Rectal smooth muscle tissue (tissue), 1 donor: ENCODE data around the gene DHRS4L2.
"Not testable (repeated sequence)": the region's sequence is repeated elsewhere in the genome, so short reads cannot be mapped to it uniquely, and the experiment has no call there.

ENCODE experiments used
- H3K27ac ChIP-seq: one replicate; pipeline ENCODE4 v1.7.0; 2013; ENCODE audit warnings: low read depth, low read length, inconsistent platforms
- H3K27me3 ChIP-seq: one replicate; pipeline ENCODE4 v1.7.0; 2013; ENCODE audit warnings: low read length; ENCODE audit not compliant: control insufficient read depth, insufficient read depth
- H3K36me3 ChIP-seq: one replicate; pipeline ENCODE4 v1.7.0; 2013; ENCODE audit warnings: low read length; ENCODE audit not compliant: control insufficient read depth, insufficient read depth
- H3K4me1 ChIP-seq: one replicate; pipeline ENCODE4 v1.7.0; 2013; ENCODE audit warnings: low read length; ENCODE audit not compliant: control insufficient read depth, insufficient read depth
- H3K4me3 ChIP-seq: one replicate; pipeline ENCODE4 v1.7.0; 2013; ENCODE audit warnings: low read length
- H3K9ac ChIP-seq: one replicate; pipeline ENCODE4 v1.7.0; 2013; ENCODE audit warnings: low read length

Gene DHRS4L2

GRCh38 chr14:23988607-23989363, at the start of gene DHRS4L2:
Gene DHRS4L2 (plus strand): TSS chr14:23988929. CDS start chr14:23988948, 19 bp downstream.
- peak within 1 kb of the TSS; percentile 49 for H3K9ac ChIP-seq
- H3K27ac ChIP-seq: peak within 1 kb of the TSS; percentile 7

GRCh38 chr14:23939607-23940326, 49.0 kb upstream of the DHRS4L2 start:
- H3K4me1 ChIP-seq: no peaks in the 10 kb centered on the region

More at GRCh38 chr14:23988607-23989363, at the start of gene DHRS4L2:
- not testable (repeated sequence) for H3K4me1 ChIP-seq, H3K36me3 ChIP-seq, H3K27me3 ChIP-seq
- H3K4me3 ChIP-seq: peak within 1 kb of the TSS; percentile 74

GRCh38 chr14:23941230-23941629, 47.5 kb upstream of the DHRS4L2 start:
- Histone ChIP-seq H3K27ac (no peak overlapping the region), H3K4me3 (no peak overlapping the region), H3K36me3 (no peaks in the 10 kb centered on the region), H3K27me3 (no peaks in the 10 kb centered on the region), H3K4me1 (no peaks in the 10 kb centered on the region), H3K9ac (no peak overlapping the region)

More at GRCh38 chr14:23939607-23940326, 49.0 kb upstream of the DHRS4L2 start:
- Histone ChIP-seq H3K9ac (no peak overlapping the region), H3K27me3 (no peaks in the 10 kb centered on the region), H3K36me3 (no peaks in the 10 kb centered on the region), H3K4me3 (no peak overlapping the region), H3K27ac (no peak overlapping the region)

- Histone ChIP-seq H3K27ac (no peak overlapping the region), H3K4me1 (no peaks in the 10 kb centered on the region), H3K4me3 (no peak overlapping the region), H3K9ac (no peak overlapping the region), H3K27me3 (no peaks in the 10 kb centered on the region), H3K36me3 (no peaks in the 10 kb centered on the region)
Measured at GRCh38 chr14:23941669-23942068, 47.1 kb upstream of the DHRS4L2 start.

- H3K27ac ChIP-seq: no peak overlapping the region
- H3K27me3 ChIP-seq: no peaks in the 10 kb centered on the region
- no peak overlapping the region for H3K4me3 ChIP-seq
- no peaks in the 10 kb centered on the region for H3K4me1 ChIP-seq
- H3K36me3 ChIP-seq: no peaks in the 10 kb centered on the region
- no peak overlapping the region for H3K9ac ChIP-seq
Measured at GRCh38 chr14:23942587-23942986, 46.1 kb upstream of the DHRS4L2 start.

GRCh38 chr14:23949069-23949468, 39.7 kb upstream of the DHRS4L2 start:
- H3K9ac ChIP-seq, H3K36me3 ChIP-seq, H3K4me3 ChIP-seq, H3K4me1 ChIP-seq, H3K27ac ChIP-seq, H3K27me3 ChIP-seq: not testable (repeated sequence)

- Histone ChIP-seq H3K9ac (no peak overlapping the region), H3K27me3 (no peaks in the 10 kb centered on the region), H3K4me3 (no peak overlapping the region), H3K27ac (no peak overlapping the region), H3K36me3 (no peaks in the 10 kb centered on the region), H3K4me1 (peaks cover 2% of the 10 kb centered on the region)
Measured at GRCh38 chr14:23950411-23951135, 38.2 kb upstream of the DHRS4L2 start.

GRCh38 chr14:23951136-23951466, 37.6 kb upstream of the DHRS4L2 start:
- not testable (repeated sequence) for H3K27me3 ChIP-seq, H3K9ac ChIP-seq, H3K4me3 ChIP-seq, H3K36me3 ChIP-seq, H3K4me1 ChIP-seq, H3K27ac ChIP-seq

GRCh38 chr14:23951590-23952201, 37.0 kb upstream of the DHRS4L2 start:
- Histone ChIP-seq H3K27ac (no peak overlapping the region), H3K9ac (no peak overlapping the region), H3K36me3 (no peaks in the 10 kb centered on the region), H3K4me3 (no peak overlapping the region), H3K4me1 (peaks cover 2% of the 10 kb centered on the region), H3K27me3 (no peaks in the 10 kb centered on the region)

- H3K4me3 ChIP-seq: peak overlapping the region; percentile 99
- H3K4me1 ChIP-seq, H3K27ac ChIP-seq, H3K27me3 ChIP-seq, H3K36me3 ChIP-seq: not testable (repeated sequence)
- peak overlapping the region; percentile 97 for H3K9ac ChIP-seq
Measured at GRCh38 chr14:23953116-23953463, 35.6 kb upstream of the DHRS4L2 start.

- Histone ChIP-seq H3K27me3 (no peaks in the 10 kb centered on the region), H3K9ac (peak within 1 kb of the TSS; percentile 97), H3K4me1 (peaks cover 2% of the 10 kb centered on the region), H3K4me3 (peak within 1 kb of the TSS; percentile 99), H3K27ac (peak within 1 kb of the TSS; percentile 82), H3K36me3 (no peaks in the 10 kb centered on the region)
Measured at GRCh38 chr14:23953464-23954278, 35.1 kb upstream of the DHRS4L2 start, which contains the start of gene DHRS4. Gene DHRS4 (plus strand): TSS chr14:23953770. CDS start chr14:23953789, 19 bp downstream.

GRCh38 chr14:23954279-23954614, 34.5 kb upstream of the DHRS4L2 start:
- peak overlapping the region; percentile 99 for H3K4me3 ChIP-seq
- not testable (repeated sequence) for H3K9ac ChIP-seq, H3K27me3 ChIP-seq, H3K4me1 ChIP-seq, H3K36me3 ChIP-seq
- H3K27ac ChIP-seq: peak overlapping the region; percentile 82
